Prostate gland (tissue), 2 donors: Measurements from ENCODE around the gene E2F2. TPM values are rescaled to one million over a fixed set of nuclear protein-coding genes. Genes with fewer than 3 reads are reported as not detected.

Experiments
- DNase-seq: peaks from one replicate; pipeline ENCODE4 v3.0.0-alpha.2; 2019; ENCODE audit warnings: low spot score
- H3K27ac ChIP-seq, 2 donors: fragments of 200-600 bp; sonication (generic); 2 replicates each; pipeline ENCODE4 v1.5.1; 2017 to 2019
- H3K27me3 ChIP-seq: fragments of 200-600 bp; sonication (generic); replicated peaks from 2 replicates; pipeline ENCODE4 v1.5.1; 2019; ENCODE audit not compliant: insufficient read depth
- H3K36me3 ChIP-seq, 2 donors: fragments of 200-600 bp; sonication (generic); 1 replicate in 1 of 2; 2 replicates in 1 of 2; pipeline versions ENCODE4 v1.5.1 to v1.8.1; 2017 to 2019
- H3K4me1 ChIP-seq: fragments of 200-600 bp; sonication (generic); replicated peaks from 2 replicates; pipeline ENCODE4 v1.5.1; 2019
- H3K4me3 ChIP-seq, 2 donors: fragments of 200-600 bp; sonication (generic); 2 replicates each; pipeline ENCODE4 v1.5.1; 2017 to 2019
- H3K9me3 ChIP-seq: fragments of 200-600 bp; sonication (generic); 2 replicates; pipeline ENCODE4 v1.5.1; 2017
- POLR2A ChIP-seq: fragments of 450-650 bp; IDR thresholded peaks from one replicate; pipeline ENCODE4 v1.6.1; 2016; ENCODE audit warnings: antibody characterized with exemption, mild to moderate bottlenecking
- POLR2AphosphoS5 ChIP-seq: sonication (generic); formaldehyde crosslinking; IDR thresholded peaks from one replicate; pipeline ENCODE4 v1.6.1; 2017; ENCODE audit warnings: antibody characterized with exemption
- WGBS: methylation state at CpG from one replicate; pipeline ENCODE4 v1.1.5; 2018; 5-methylcytosine and 5-hydroxymethylcytosine counted together
- intact Hi-C: fragments of 100-400 bp; cut with DNase I; formaldehyde crosslinking; loops from one replicate; pipeline ENCODE4 v1.14.2; 2022
- total RNA-seq, 2 donors: library from RNA; depleted of rRNA; stranded (reverse); fragments of >200 nt; gene quantifications; one replicate each; pipeline ENCODE4 v1.1.0, GENCODE V29; 2016
- TF ChIP-seq, protein P1 (sequence below), 4 experiments: fragments of 200-600 bp in 2 of 4; fragments of 450-650 bp in 2 of 4; sonication (generic) in 2 of 4; IDR thresholded peaks; 1 replicate in 3 of 4; 2 replicates in 1 of 4; pipeline ENCODE4 v1.5.1; 2016 to 2019; ENCODE audit warnings: antibody characterized with exemption in 4 of 4, mild to moderate bottlenecking in 2 of 4, moderate library complexity in 2 of 4

Gene E2F2
- total RNA-seq, 2 donors from 2014 or later: 1.0 to 4.1 TPM

DNA sequence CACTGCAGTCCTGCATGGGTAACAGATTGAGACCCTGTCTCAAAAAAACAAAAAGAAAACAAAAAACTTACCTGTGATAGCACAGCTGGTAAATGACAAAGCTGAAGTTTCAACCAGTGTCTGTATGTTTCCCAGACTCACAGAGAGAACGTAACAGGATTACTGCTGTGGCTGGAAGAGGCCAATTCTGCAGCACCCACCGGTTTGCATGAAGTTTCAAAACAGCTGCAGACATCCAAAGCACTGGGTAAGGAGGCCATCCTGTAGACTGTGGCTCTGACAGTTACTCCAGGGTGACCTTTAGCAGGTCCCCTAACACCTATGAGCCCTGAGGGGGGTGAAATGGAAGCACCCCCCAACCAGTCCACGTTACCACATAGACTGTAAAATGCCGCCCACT lies 20.8 kb upstream of the E2F2 start:
- Histone ChIP-seq H3K4me3 (no peak overlapping the region), H3K27me3 (no peaks in the 10 kb centered on the region), H3K9me3 (no peaks in the 10 kb centered on the region), H3K27ac (no peak overlapping the region), H3K36me3 (no peaks in the 10 kb centered on the region), H3K4me1 (peaks cover 5% of the 10 kb centered on the region)
- intact Hi-C loops: no loop called here
- TF ChIP-seq, protein P1, sequence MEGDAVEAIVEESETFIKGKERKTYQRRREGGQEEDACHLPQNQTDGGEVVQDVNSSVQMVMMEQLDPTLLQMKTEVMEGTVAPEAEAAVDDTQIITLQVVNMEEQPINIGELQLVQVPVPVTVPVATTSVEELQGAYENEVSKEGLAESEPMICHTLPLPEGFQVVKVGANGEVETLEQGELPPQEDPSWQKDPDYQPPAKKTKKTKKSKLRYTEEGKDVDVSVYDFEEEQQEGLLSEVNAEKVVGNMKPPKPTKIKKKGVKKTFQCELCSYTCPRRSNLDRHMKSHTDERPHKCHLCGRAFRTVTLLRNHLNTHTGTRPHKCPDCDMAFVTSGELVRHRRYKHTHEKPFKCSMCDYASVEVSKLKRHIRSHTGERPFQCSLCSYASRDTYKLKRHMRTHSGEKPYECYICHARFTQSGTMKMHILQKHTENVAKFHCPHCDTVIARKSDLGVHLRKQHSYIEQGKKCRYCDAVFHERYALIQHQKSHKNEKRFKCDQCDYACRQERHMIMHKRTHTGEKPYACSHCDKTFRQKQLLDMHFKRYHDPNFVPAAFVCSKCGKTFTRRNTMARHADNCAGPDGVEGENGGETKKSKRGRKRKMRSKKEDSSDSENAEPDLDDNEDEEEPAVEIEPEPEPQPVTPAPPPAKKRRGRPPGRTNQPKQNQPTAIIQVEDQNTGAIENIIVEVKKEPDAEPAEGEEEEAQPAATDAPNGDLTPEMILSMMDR (IDR thresholded peaks at IDR 0.05): no peak
- TF ChIP-seq POLR2A: no peak
- TF ChIP-seq POLR2AphosphoS5: no peak
- WGBS: 89% methylated on average over 4 of the region's 4 CpGs
- DNase-seq: no peak

DNA sequence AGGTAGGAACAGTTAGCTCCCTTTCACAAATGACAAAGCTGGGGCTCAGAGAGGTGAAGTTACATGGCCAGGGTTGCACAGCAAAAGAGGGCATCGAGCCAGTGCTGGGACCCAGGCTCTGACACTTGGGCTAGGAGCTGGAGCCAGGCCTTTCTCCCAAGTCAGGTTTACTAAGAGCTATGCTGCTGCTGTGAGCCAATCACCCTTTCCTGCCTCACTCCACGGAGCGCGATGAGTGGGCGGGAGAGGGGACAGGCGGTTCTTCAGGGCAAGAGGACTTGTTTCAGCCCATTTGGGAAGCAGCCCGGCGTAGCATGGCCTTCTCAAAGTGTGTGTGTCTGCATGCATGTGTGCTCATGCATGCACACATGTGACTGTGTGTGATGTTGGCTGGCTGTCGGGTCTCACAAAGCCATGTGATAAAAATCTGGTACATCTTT lies 17.7 kb upstream of the E2F2 start:
- no peaks in the 10 kb centered on the region for H3K36me3 ChIP-seq
- 35% methylated on average over 9 of the region's 9 CpGs for WGBS
- no peak for TF ChIP-seq POLR2AphosphoS5
- TF ChIP-seq POLR2A: no peak
- TF ChIP-seq, protein P1 (IDR thresholded peaks at IDR 0.05): no peak
- no peaks in the 10 kb centered on the region for H3K9me3 ChIP-seq
- DNase-seq: no peak
- no peaks in the 10 kb centered on the region for H3K4me1 ChIP-seq
- H3K27me3 ChIP-seq: no peaks in the 10 kb centered on the region
- intact Hi-C loops: no loop called here
- H3K4me3 ChIP-seq: no peak overlapping the region
- no peak overlapping the region for H3K27ac ChIP-seq

DNA sequence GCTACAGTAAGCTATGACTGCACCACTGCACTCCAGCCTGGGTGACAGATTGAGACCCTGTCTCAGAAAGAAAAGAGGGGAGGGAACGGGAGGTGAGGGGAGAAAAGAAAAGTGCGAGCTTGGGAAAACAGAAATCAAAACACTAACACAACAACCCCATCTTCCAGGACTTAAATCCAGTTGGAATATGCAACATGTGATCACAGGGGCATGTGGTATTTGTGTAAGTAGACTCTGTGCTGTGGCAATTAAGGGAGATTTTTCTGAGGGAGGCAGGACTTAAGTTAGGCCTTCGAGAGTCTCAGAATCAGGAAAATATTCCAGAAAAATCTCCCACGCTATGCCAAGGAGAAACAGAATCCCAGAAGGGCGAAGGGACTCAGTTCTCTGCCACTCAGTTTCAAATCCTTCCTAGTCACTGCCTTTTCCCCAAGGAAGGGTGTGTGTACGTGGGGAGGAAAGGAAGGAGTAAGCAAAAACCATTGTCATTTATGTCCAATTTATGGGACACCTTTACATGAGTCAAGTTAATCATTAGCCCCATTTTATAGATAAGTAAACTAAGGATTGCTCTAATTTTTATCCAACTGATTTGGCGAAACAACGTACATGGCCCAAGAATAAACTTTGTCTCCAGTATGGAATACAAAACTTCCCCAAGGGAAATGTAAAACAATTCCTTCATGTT lies 16.0 kb upstream of the E2F2 start:
- no peaks in the 10 kb centered on the region for H3K9me3 ChIP-seq
- H3K4me1 ChIP-seq: no peaks in the 10 kb centered on the region
- WGBS: 57% methylated on average over 8 of the region's 8 CpGs
- no peak for TF ChIP-seq POLR2AphosphoS5
- TF ChIP-seq POLR2A: no peak
- TF ChIP-seq, protein P1 (IDR thresholded peaks at IDR 0.05): no peak
- H3K27ac ChIP-seq: no peak overlapping the region
- no peaks in the 10 kb centered on the region for H3K27me3 ChIP-seq
- H3K4me3 ChIP-seq: no peak overlapping the region
- H3K36me3 ChIP-seq: no peaks in the 10 kb centered on the region
- DNase-seq: no peak
- intact Hi-C loops: no loop called here

DNA sequence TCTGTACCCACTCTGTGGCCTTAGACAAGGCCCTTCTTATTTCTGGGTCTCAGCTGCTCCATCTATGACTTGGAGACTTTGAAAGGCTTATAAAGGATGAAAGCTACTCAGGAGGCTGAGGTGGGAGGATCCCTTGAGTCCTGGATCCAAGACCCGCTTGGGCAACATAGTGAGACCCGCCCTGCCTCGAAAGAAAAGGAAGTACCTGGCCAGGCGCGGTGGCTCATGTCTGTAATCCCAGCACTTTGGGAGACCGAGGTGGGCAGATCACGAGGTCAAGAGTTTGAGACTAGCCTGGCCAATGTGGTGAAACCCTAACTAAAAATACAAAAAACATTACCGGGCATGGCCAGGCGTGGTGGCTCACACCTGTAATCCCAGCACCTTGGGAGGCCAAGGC lies 14.8 kb upstream of the E2F2 start:
- Histone ChIP-seq H3K9me3 (no peaks in the 10 kb centered on the region), H3K4me1 (no peaks in the 10 kb centered on the region), H3K36me3 (no peaks in the 10 kb centered on the region), H3K27me3 (no peaks in the 10 kb centered on the region), H3K27ac (no peak overlapping the region), H3K4me3 (no peak overlapping the region)
- no peak for TF ChIP-seq POLR2A
- TF ChIP-seq, protein P1 (IDR thresholded peaks at IDR 0.05): no peak
- TF ChIP-seq POLR2AphosphoS5: no peak
- intact Hi-C loops: no loop called here
- DNase-seq: no peak
- 89% methylated on average over 9 of the region's 9 CpGs for WGBS
